DMS53 treated with DMSO at 0.1 percent for 48 hours (cell line): ENCODE data around the gene TMEM184B.

ENCODE experiments used
- DNase-seq: peaks from one replicate; lab custom pipeline; 2025; ENCODE audit not compliant: unreplicated experiment; lab: John Stamatoyannopoulos, UW

Gene TMEM184B

GRCh38 chr22:38228326-38228872, 44.4 kb downstream of the TMEM184B start:
- no peak for DNase-seq

GRCh38 chr22:38226853-38227649, 45.8 kb downstream of the TMEM184B start:
- no peak for DNase-seq

DNA sequence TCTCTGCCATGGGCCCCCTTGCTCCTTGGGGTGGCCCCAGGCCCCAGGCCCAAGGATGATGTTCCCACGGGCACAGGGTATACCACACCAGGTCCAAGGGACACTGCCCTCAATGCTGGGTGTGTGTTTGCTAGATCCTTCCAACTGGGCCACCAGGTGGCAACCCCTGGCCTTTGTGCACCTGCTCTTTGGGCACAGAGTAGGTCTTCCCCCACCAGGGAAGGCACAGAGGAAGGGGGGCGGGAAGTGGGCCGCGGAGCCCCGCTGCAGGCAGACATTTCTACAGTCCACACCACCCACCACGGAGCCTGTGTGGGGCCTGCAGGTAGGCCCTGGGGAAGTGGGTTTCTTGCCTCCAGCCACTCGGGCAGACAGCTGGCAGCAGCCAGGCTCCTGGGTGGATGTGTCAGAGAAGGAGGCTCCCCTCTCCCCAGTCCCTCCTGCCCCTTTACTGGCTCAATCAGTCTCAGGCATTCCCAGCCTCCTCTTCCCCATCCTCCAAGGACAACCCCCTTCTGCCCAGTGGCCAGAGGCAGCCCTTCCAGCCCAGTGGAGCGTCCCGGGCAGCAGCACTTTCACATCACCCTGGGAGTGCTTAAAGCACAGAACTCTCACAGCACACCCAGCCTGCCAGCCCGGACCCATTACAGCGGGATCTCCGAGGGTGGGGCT, 49.4 kb downstream of the TMEM184B start:
- DNase-seq: no peak

- DNase-seq: no peak
These were observed 50.1 kb downstream of the TMEM184B start for GRCh38 chr22:38222797-38223119.

DNA sequence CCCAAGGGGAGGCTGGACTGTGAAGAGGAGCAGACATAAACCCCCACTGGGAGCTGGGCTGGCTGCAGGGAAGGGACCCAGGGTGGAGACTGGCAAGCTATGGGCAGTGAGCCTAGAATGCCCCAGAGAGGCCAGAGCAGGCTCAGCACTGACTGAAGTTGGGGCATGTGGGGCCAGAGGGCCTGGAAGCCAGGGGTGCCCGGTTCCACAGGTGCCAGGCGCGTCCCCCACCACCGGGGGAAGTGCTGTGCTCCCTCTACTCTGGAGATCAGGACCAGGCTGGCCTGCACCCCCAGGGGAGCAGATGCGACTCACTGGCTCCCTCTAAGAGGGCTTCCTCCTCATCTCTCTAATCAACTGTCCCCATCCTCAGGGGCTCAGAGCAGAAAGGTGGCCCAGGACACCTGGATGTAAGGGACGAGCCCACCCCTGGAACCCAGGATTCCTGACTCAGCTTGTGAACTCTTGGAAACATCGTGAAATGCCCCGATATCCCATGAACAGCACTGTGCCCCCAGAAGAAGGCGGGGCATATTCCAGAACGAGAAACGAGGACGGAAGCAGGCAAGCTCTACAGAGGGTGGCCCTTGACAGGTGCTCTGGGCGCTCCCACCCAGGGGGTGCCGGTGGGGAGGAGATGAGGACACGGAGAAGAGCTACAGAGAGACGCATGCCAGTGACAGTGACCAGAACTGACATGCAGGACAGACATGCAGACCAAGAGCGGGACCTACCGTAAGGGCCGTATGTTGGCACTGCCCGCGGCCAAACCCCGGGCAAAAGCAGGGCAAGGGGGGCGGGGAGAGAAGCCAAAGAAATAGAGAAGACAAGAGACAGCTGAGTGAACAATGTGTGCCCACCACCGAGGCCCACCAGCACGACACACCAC, 50.7 kb downstream of the TMEM184B start:
- DNase-seq: no peak

DNA sequence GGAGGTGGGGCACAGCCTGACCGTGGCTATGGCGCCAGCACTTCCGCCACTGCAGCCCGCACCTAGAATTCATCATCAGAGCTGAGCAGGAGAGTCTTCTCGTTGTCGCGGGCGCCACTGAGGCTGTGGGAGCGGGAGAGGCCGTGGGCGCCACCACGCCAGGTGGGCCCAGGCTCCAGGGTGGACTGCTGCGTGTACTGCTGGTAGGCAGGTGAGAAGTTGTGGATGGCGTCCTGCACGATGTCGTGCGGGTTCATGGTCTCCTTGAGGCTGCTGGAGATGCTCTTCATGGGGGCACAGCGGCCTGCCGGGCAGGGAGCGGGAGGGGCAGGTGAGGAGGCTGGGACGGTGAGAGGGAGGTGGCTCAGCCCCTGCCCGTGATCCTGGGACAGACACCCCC, 51.4 kb downstream of the TMEM184B start:
- no peak for DNase-seq

DNA sequence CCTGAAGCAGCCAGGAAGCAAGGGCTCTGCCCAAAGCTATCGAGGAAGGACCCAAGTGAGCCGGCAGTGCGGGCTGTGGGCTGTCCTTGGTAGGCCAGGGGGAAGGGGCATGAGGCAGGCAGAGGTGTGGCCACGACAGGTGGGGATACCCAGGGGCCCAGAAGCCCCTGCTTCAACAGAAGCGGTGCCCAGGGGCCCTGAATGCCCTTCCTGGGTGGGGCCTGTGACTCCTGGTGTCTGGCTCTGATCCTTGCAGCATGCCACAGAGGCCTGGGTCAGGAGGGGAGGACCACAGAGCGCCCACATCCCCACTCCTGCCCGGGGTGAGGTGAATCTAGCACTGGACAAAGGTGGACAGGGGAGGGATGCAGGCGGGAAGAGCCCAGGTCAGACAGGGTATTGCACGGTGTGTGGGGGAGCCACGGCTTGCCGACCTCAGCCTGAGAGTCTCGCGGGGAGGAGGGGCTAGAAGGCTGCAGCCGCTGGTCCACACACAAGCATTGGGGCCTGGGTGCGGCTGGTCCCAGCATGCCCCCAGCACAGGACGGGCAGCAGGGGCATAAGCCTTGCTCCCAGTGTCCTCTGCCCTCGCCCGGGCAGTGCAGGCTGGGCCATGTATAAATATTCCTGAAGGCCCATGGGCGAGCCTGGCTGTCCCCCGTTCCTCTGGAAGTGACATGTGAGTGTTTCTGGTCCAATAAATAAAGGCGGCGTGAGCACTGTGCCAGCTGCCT, 52.0 kb downstream of the TMEM184B start:
- no peak for DNase-seq

GRCh38 chr22:38220163-38220562, 52.6 kb downstream of the TMEM184B start:
- no peak for DNase-seq

DNA sequence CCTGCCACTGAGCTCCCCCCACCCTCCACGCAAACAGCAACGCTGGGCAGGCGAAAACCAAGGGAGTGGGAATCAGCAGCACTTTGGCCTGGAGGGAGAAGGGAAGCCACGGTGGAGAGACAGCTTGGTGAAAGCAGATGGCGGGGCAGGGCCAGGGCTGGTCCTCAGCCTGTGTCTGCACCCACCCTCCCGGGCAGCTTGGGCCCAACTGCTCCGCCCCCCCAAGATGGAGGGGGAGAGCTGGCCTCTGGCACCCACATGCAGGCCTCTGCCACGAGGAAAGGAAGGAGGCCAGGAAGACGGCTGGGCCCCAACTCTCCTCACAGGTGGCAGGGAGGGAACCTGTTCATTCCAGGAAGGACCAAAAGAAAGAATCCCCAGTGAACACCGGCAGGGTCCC, 53.2 kb downstream of the TMEM184B start:
- DNase-seq: no peak

DNA sequence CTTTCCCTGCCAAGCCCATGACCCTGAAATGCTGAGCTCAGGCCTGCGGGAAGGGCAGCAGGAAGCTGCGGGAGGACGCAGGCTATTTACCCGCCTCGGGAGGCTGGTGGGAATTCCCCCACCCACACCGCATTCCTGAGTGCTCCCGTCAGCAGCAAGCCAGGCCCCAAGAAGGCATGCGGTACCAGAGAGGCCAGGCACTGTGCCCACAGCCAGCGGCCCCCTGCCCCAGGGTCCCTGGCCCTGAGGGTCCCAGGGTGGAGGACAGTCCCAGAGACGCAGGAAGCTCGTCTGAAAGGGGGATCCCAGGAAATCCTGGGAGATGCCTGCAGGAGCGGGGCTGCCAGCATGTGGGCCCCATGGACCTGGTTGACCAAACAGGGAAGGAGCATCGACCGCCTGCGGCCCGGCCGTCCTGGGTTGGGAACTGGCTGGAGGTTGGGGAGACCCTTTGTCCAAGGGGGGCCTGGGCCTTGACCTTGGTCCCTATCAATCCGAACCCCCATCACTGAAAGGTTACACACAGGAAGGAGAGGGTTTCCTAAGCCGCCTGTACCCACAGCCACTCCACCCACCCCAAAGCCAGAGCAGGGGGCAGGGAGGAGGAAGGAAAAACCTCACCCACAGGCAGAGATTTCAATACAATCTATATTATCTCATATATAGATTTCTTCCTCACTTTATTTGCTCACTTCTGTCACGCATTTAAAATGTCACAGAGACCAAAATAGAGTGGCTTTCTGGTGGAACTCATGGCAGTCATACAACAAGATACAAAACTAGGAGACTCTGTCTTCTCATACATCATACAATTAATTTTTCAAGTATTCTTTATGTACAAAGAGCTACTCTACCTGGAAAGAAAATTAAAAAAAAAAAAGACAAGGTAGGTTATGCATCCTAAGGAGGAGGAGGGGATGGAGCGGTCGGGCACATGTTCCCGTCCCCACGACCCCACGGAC, 53.9 kb downstream of the TMEM184B start:
- DNase-seq: no peak

- DNase-seq: no peak
These were observed 57.4 kb downstream of the TMEM184B start for GRCh38 chr22:38215156-38216038.

GRCh38 chr22:38214302-38215056, 58.3 kb downstream of the TMEM184B start:
- DNase-seq: no peak

DNA sequence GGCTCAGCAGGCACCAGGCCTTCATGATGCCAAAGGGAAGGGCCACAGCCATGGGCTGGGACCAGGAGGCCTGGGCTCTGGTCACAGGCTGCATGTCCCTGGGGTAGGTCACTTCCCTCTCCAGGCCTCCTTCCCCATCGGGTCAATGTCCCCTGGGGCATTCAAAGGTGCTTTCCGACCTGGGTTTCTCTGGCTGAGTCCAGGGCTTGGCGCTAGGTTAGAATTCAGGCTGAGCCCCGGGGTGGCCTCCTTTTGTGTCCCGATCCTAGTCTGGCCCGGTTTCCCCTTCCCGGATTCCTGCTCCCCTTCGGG, 58.9 kb downstream of the TMEM184B start:
- DNase-seq: no peak

DNA sequence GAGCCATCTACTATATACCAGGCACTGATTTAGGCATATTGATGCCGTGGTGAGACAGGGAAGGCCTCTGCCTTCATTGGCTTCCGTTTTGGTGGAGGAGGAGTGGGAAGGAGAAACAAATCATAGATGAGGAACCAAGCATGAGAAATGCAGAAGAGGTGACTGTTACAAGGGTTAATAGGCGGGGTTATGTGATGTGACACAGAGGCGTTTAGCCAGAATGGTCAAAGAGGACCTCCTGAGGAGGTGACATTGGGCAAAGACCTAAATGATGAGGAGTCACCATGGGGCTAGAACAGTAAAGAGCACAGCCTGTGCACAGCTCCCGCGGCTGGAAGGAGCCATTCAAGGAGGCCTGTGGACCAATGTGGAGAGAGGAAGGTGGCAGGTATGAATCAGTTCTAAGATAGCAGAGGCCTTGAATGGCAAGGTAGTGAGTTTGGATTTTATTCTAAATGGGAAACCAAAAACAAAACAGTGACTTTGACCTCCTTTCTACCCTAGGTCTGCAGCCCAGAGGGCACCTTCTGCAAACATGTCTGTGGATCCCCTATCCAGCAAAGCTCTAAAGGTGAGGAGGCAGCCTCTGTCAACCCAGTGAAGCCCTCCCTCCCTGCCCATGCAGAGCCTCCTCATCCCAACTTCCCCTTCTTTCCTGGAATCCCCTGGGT, 59.4 kb downstream of the TMEM184B start:
- no peak for DNase-seq

GRCh38 chr22:38212442-38212841, 60.4 kb downstream of the TMEM184B start:
- DNase-seq: no peak

DNA sequence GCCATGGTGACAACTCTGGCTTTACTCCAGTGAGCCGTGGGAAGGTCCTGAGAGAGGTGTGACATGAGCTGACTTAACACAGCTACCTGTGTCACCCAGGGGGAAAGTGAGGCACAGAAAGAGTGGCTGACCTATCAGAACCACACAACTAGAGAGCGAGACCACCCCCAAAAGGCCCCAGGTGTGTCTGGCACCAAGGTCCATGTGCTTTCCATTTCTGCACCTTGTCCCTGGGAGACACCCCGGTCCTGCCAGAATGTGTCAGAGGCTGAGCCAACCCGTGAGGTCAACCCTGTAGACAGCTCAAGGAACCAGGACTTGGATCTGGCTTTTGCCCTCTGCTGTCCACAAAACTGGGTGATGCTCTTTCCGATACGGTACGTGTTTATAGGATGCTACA, 61.3 kb downstream of the TMEM184B start:
- no peak for DNase-seq

GRCh38 chr22:38208551-38208968, 64.2 kb downstream of the TMEM184B start:
- no peak for DNase-seq
